RPMI7951 (cell line): ENCODE data around the gene CUL5. TPM values are rescaled to one million over a fixed set of nuclear protein-coding genes. Genes with fewer than 3 reads are reported as not detected.
"Not testable (repeated sequence)": the region's sequence is repeated elsewhere in the genome, so short reads cannot be mapped to it uniquely, and the experiment has no call there.

Source experiments
- DNase-seq: peaks from one replicate; pipeline ENCODE4 v3.0.0-alpha.2; 2012; ENCODE audit warnings: low read depth
- total RNA-seq: library from RNA; depleted of rRNA; stranded (reverse); fragments of >200 nt; shearing (Covaris generic); gene quantifications from 2 replicates; pipeline ENCODE4 v1.2.3, GENCODE V29; 2014

Gene CUL5
- total RNA-seq, 1 experiment from 2014 or later = 32.3 TPM

- no peak for DNase-seq
Observed at GRCh38 chr11:108112057-108112456, 103.4 kb downstream of the CUL5 start.

- peak; percentile 89 for DNase-seq
Observed at GRCh38 chr11:108115500-108116140, 106.9 kb downstream of the CUL5 start.

GRCh38 chr11:108117746-108118371, 109.2 kb downstream of the CUL5 start:
- DNase-seq = peak; percentile 55

- not testable (repeated sequence) for DNase-seq
Observed at GRCh38 chr11:108120936-108121273, 112.2 kb downstream of the CUL5 start.

GRCh38 chr11:108121274-108122155, 112.8 kb downstream of the CUL5 start, which contains the start of gene ACAT1:
Gene ACAT1 (plus strand): TSS chr11:108121567. CDS start chr11:108121607, 40 bp downstream.
- peak; percentile 90 for DNase-seq

- peak; percentile 42 for DNase-seq
Observed at GRCh38 chr11:108122166-108122628, 113.5 kb downstream of the CUL5 start.

GRCh38 chr11:108125096-108125495, 116.4 kb downstream of the CUL5 start:
- no peak for DNase-seq

- DNase-seq = no peak
Observed at GRCh38 chr11:108128772-108129171, 120.1 kb downstream of the CUL5 start.

- DNase-seq = no peak
Observed at GRCh38 chr11:108131993-108132392, 123.3 kb downstream of the CUL5 start.

- not testable (repeated sequence) for DNase-seq
Observed at GRCh38 chr11:108132993-108133538, 124.4 kb downstream of the CUL5 start.

GRCh38 chr11:108135845-108136544, 127.3 kb downstream of the CUL5 start:
- peak; percentile 21 for DNase-seq

- no peak for DNase-seq
Observed at GRCh38 chr11:108137212-108137611, 128.5 kb downstream of the CUL5 start.

- DNase-seq = no peak
Observed at GRCh38 chr11:108142304-108142703, 133.6 kb downstream of the CUL5 start.

GRCh38 chr11:108144615-108145014, 135.9 kb downstream of the CUL5 start:
- DNase-seq = no peak

GRCh38 chr11:108147150-108147549, 138.5 kb downstream of the CUL5 start:
- no peak for DNase-seq

GRCh38 chr11:108148556-108148955, 139.9 kb downstream of the CUL5 start:
- DNase-seq = no peak

- DNase-seq = no peak
Observed at GRCh38 chr11:108154591-108154990, 145.9 kb downstream of the CUL5 start.
